A673 (cell line): ENCODE measurements around the gene AP4E1.

Experiments used
- CTCF ChIP-seq: fragments of 300-800, 200-600 bp; sonication (generic); conservative IDR thresholded peaks from 2 replicates; pipeline ENCODE4 v1.5.1; 2017; ENCODE audit warnings: low read depth, mild to moderate bottlenecking, antibody characterized with exemption, low read length, moderate library complexity, mixed read lengths
- EZH2 ChIP-seq: fragments of 200-600 bp; sonication (generic); IDR thresholded peaks from 2 replicates; pipeline ENCODE4 v1.6.1; 2017; ENCODE audit warnings: borderline replicate concordance, low read depth, mild to moderate bottlenecking, mixed read lengths, antibody characterized with exemption, low read length; ENCODE audit not compliant: poor library complexity, severe bottlenecking

- TF ChIP-seq EZH2 (no peak), CTCF (no peak)
Observed at GRCh38 chr15:50893976-50894375, 14.5 kb upstream of the AP4E1 start.
